Breast epithelium (tissue), 4 donors: ENCODE results near the gene KCTD6. TPM values are rescaled to one million over a fixed set of nuclear protein-coding genes. Genes with fewer than 3 reads are reported as not detected.

Experiments used
- DNase-seq, 2 donors: peaks; one replicate each; pipeline ENCODE4 v3.0.0-alpha.2; 2019; ENCODE audit warnings: low spot score in 2 of 2
- H3K27ac ChIP-seq, 2 donors: fragments of 200-600 bp; sonication (generic) in 1 of 2; one replicate each; pipeline ENCODE4 v1.5.1; 2016 to 2019; ENCODE audit warnings: mild to moderate bottlenecking in 1 of 2
- H3K27me3 ChIP-seq, 2 donors: fragments of 200-600 bp; sonication (generic) in 1 of 2; one replicate each; pipeline versions ENCODE4 v1.5.1 to v1.6.0; 2017 to 2019; ENCODE audit warnings: control low read depth in 1 of 2, mild to moderate bottlenecking in 1 of 2
- H3K36me3 ChIP-seq: fragments of 200-600 bp; one replicate; pipeline ENCODE4 v1.5.1; 2019
- H3K4me1 ChIP-seq, 2 donors: fragments of 200-600 bp; sonication (generic); one replicate each; pipeline ENCODE4 v1.5.1; 2016 to 2019; ENCODE audit warnings: control low read depth in 1 of 2
- H3K4me3 ChIP-seq, 3 donors: fragments of 200-600 bp; sonication (generic); 1 replicate in 2 of 3; 2 replicates in 1 of 3; pipeline ENCODE4 v1.5.1; 2016 to 2019; ENCODE audit warnings: mild to moderate bottlenecking in 3 of 3, moderate library complexity in 2 of 3
- H3K9me3 ChIP-seq, 2 donors: fragments of 200-600 bp; sonication (generic) in 1 of 2; one replicate each; pipeline ENCODE4 v1.5.1; 2016 to 2019; ENCODE audit warnings: control low read depth in 1 of 2
- CTCF ChIP-seq, 3 donors: fragments of 450-650 bp; IDR thresholded peaks; one replicate each; pipeline ENCODE4 v1.5.1; 2016 to 2017; ENCODE audit warnings: antibody characterized with exemption in 3 of 3, mild to moderate bottlenecking in 3 of 3, moderate library complexity in 3 of 3
- POLR2A ChIP-seq: fragments of 450-650 bp; IDR thresholded peaks from one replicate; pipeline ENCODE4 v1.6.1; 2016; ENCODE audit warnings: antibody characterized with exemption, mild to moderate bottlenecking, moderate library complexity
- POLR2AphosphoS5 ChIP-seq, 3 donors: sonication (generic); formaldehyde crosslinking; IDR thresholded peaks; one replicate each; pipeline ENCODE4 v1.6.1; 2017; ENCODE audit warnings: antibody characterized with exemption in 3 of 3
- intact Hi-C: fragments of 100-400 bp; cut with DNase I; formaldehyde crosslinking; loops from one replicate; pipeline ENCODE4 v1.15.1; 2023; ENCODE audit warnings: low total_unique reads
- total RNA-seq, 3 donors: library from RNA; depleted of rRNA; stranded (reverse); fragments of >200 nt; gene quantifications; one replicate each; pipeline ENCODE4 v1.1.0, GENCODE V29; 2016

Gene KCTD6
- total RNA-seq, 3 donors from 2014 or later, result 15.4 to 30.7 (median 16.3) TPM

GRCh38 chr3:58537412-58538301 is 45.8 kb downstream of the KCTD6 start:
- DNase-seq, result no peak
- Histone ChIP-seq H3K27me3 (no peaks in the 10 kb centered on the region), H3K4me1 (peaks cover 0 to 15% of the 10 kb centered on the region in 2 donors), H3K4me3 (no peak overlapping the region), H3K36me3 (no peaks in the 10 kb centered on the region), H3K27ac (peak overlapping the region; percentile 83 to 85), H3K9me3 (no peaks in the 10 kb centered on the region)
- intact Hi-C loops, result no loop called here
- TF ChIP-seq POLR2A, result no peak
- TF ChIP-seq CTCF (IDR thresholded peaks at IDR 0.05), result no peak

GRCh38 chr3:58539626-58540025 is 47.7 kb downstream of the KCTD6 start:
- Histone ChIP-seq H3K9me3 (no peaks in the 10 kb centered on the region), H3K4me1 (peaks cover 0 to 15% of the 10 kb centered on the region in 2 donors), H3K27me3 (no peaks in the 10 kb centered on the region), H3K36me3 (no peaks in the 10 kb centered on the region), H3K27ac (no peak overlapping the region), H3K4me3 (no peak overlapping the region)
- DNase-seq, result no peak
- TF ChIP-seq CTCF (IDR thresholded peaks at IDR 0.05) (no peak), POLR2A (no peak), POLR2AphosphoS5 (IDR thresholded peaks at IDR 0.05) (no peak)
- intact Hi-C loops, result no loop called here

GRCh38 chr3:58540176-58540858 is 48.4 kb downstream of the KCTD6 start:
- no peak overlapping the region for H3K4me3 ChIP-seq
- no peaks in the 10 kb centered on the region for H3K27me3 ChIP-seq
- no peaks in the 10 kb centered on the region for H3K9me3 ChIP-seq
- no peak overlapping the region for H3K27ac ChIP-seq
- H3K36me3 ChIP-seq, result no peaks in the 10 kb centered on the region
- peaks cover 0 to 15% of the 10 kb centered on the region in 2 donors for H3K4me1 ChIP-seq
- intact Hi-C loops, result no loop called here
- DNase-seq, result peak in 1 of 2 donors; percentile 15
- TF ChIP-seq CTCF (IDR thresholded peaks at IDR 0.05), result no peak
- TF ChIP-seq POLR2A, result no peak

- intact Hi-C loops, result no loop called here
- Histone ChIP-seq H3K36me3 (no peaks in the 10 kb centered on the region), H3K27me3 (no peaks in the 10 kb centered on the region), H3K4me3 (no peak overlapping the region), H3K27ac (no peak overlapping the region), H3K4me1 (no peaks in the 10 kb centered on the region), H3K9me3 (no peaks in the 10 kb centered on the region)
- no peak for TF ChIP-seq CTCF (IDR thresholded peaks at IDR 0.05)
- no peak for TF ChIP-seq POLR2A
- no peak for DNase-seq
Observed at GRCh38 chr3:58544541-58544940, 52.6 kb downstream of the KCTD6 start.

- intact Hi-C loops, result no loop called here
- H3K4me3 ChIP-seq, result no peak overlapping the region
Observed at GRCh38 chr3:58551636-58552180, 59.8 kb downstream of the KCTD6 start.

More at GRCh38 chr3:58551636-58552180, 59.8 kb downstream of the KCTD6 start:
- no peak overlapping the region for H3K27ac ChIP-seq
- H3K36me3 ChIP-seq, result no peaks in the 10 kb centered on the region
- no peak for TF ChIP-seq CTCF (IDR thresholded peaks at IDR 0.05)
- no peak for TF ChIP-seq POLR2AphosphoS5 (IDR thresholded peaks at IDR 0.05)
- no peak for TF ChIP-seq POLR2A
- H3K4me1 ChIP-seq, result no peaks in the 10 kb centered on the region
- no peaks in the 10 kb centered on the region for H3K27me3 ChIP-seq
- H3K9me3 ChIP-seq, result peaks cover 0 to 11% of the 10 kb centered on the region in 2 donors
- DNase-seq, result no peak
